Right lobe of liver (tissue), 4 donors: ENCODE measurements around the gene POLR1D.

Experiments
- CTCF ChIP-seq, 4 donors: fragments of 200-600 bp in 3 of 4; fragments of 450-650 bp in 1 of 4; IDR thresholded peaks; one replicate each; pipeline versions ENCODE4 v1.5.1 to v1.8.0; 2016 to 2022; ENCODE audit warnings: antibody characterized with exemption in 4 of 4, mild to moderate bottlenecking in 2 of 4
- POLR2A ChIP-seq: fragments of 450-650 bp; IDR thresholded peaks from one replicate; pipeline ENCODE4 v1.6.1; 2017; ENCODE audit warnings: antibody characterized with exemption, mild to moderate bottlenecking
- donor health status: DM: no; HTN: no; CAD: no.
- donor health status: DM: no; HTN: no; CAD: no.
- donor health status: DM: no; HTN: yes; CAD: no.

DNA sequence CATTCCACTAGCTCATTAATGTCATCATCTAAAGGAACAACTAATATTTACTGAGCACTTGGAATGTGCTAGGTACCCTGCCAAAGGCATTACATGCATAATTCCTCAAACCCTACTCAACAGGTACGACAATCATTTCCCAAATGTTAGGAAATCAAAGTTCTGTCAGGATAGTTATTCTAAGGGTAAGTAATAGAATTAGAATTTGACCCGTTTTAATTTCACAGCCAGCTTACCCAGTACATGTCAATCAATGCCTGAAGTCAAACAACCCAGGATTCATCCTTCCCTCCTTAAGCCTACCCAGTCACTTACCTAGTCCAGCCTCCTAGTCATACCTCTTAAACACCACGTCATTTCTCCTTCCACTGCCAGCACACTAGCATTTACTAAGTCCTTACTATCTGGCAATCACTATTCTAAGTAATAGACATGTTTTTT lies 3.8 kb upstream of the POLR1D start:
- TF ChIP-seq POLR2A (peak; percentile 18), CTCF (IDR thresholded peaks at IDR 0.05) (no peak)
